GM21717 (cell line): ENCODE measurements around the gene CDCA3.

ENCODE experiments used
- ATAC-seq: cut with Tn5 transposase; IDR thresholded peaks from one replicate; pipeline ENCODE4 v1.9.1; 2021; ENCODE audit warnings: mild to moderate bottlenecking, moderate library complexity; ENCODE audit not compliant: unreplicated experiment

The CDCA3 gene

DNA sequence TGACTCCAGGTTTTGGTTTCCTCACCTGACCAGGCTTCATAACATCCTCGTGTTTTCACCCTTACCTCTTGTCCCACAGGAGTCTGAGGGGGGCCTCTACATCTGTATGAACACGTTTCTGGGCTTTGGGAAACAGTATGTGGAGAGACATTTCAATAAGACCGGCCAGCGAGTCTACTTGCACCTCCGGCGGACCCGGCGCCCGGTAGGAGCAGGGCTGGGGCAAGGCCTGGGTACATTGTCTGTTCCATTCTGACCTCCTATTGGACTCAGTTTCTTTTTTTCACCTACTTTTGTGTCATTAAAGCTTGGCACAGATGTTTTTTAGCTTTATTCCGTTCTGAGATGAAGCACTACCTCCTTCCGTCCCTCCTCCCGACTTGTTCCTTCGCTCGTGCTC, 4.2 kb upstream of the CDCA3 start:
- no peak for ATAC-seq

DNA sequence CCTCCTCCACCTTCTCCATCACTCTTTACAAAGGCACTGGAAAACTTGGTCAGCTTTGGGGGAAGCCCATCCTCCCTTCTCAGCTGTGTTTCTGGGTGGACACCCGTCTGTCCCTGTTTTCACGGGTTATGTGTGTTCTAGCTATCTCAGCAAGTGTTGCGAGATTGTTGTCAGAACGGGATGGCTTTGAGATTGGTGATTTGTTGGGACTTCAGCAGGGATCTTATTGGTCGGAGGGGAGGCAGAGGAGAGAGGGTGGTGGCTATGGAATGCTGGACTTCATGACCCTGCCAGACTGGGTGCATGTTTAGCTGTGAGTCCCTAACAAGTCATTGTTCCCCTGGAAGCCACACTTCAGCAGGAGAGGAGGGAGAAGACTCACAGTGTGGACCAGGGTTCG, 3.0 kb upstream of the CDCA3 start:
- no peak for ATAC-seq

DNA sequence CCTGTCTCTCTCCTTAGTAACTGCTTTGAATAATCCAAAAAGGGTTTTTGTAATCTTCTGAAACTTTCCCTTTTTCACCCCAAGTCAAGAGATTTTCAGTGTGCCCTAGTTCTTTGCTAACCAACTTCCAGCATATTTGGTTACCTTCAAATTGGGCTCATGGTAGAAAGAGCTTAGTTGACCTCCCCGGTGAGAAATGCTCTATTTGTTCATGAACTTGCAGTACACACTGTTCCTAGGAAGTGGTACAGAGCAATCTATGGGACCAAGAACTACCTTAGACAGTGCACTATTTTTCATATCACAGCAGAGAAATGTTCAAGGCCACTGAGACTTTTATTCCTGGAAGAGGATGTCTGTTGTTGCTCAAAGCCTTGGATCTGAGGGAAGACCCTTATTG, 2.5 kb upstream of the CDCA3 start:
- ATAC-seq, result no peak

DNA sequence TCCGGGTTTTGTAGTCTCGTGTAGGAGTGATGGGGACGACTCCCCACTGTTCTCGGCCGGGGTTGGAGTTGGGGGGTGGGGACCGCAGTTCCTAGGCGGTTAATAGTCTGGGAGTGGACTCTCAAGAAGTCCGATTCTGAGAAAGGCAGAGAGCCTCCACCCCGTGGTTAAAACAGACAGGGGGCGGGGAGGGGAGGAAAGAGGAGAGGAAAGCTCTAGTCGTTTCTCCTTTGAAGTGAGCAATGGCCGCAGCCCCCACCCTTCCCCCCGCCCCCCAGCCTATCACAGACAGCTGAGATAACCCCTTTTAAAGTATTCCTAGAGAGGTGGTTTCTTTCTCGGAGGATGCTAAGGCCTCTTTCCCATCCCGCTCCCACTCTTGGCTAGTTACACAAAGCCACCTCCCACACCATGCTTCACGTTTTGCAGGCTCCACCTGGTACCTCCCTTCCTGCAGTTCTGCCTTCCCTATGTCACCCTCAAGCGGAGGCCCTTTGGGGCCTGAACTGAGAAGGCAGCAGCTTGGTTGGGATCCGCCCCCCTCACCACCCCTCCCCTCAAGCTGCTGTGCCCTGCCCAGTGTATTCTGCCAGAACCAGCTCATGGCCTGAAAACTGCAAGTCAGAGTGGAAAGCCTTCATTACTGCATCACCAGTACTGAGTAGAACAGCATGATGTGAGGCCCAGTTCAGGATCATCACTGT, 1.7 kb upstream of the CDCA3 start:
- ATAC-seq, result no peak

DNA sequence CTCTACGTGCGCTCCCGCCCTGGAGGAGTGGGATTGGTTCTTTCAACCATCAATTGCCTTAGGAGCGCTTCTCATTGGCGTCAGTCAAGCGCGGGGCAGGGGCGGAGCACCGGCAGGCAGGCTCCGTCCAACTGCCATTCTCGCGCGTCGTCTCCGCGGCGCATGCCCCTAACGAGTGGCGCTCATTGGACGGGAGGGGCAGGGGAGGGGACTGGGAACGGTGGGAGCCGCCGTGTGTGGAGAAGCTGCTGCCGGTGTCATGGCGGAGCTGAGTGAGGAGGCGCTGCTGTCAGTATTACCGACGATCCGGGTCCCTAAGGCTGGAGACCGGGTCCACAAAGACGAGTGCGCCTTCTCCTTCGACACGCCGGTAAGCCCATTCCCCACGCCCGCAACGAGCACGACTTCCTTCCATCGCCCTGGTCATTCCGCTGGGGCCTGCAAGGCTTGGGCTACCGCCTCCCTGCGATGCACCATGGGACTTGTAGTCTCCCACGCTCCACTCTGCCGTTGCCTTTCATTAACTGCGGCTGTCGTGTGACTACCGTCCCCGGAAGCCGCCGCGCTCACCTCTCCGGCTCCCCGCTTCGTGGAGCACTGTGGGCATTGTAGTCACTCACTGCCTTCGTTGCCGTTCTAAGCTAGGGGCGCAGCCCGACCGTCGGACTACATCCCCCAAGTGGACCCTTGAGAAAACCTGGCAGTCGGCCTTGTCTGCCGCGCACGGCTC, 1.0 kb upstream of the CDCA3 start, which contains the start of gene USP5:
TSS of gene USP5 (plus strand) at position 230 of the 730 bp plus-strand sequence. CDS start at position 260, 30 bp downstream.
- ATAC-seq, result peak; percentile 73

DNA sequence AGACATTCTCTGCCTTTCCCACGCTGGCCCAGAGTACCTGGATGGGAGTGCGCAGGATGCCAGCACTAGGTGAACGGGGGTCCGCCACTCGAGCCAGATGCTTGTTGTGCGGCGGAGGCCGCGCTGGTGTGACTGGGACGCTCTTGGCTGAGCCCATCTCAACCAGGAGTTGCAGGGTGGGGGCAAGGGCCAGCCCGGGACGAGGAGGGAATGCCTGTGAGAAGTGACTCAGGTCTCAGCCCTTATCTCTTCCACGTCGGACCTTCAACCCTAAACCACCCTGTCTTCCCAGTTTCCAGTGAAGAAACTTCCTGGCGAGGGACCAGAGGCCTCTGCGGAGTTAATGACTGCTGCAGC, 312 bp downstream of the CDCA3 start:
- no peak for ATAC-seq

DNA sequence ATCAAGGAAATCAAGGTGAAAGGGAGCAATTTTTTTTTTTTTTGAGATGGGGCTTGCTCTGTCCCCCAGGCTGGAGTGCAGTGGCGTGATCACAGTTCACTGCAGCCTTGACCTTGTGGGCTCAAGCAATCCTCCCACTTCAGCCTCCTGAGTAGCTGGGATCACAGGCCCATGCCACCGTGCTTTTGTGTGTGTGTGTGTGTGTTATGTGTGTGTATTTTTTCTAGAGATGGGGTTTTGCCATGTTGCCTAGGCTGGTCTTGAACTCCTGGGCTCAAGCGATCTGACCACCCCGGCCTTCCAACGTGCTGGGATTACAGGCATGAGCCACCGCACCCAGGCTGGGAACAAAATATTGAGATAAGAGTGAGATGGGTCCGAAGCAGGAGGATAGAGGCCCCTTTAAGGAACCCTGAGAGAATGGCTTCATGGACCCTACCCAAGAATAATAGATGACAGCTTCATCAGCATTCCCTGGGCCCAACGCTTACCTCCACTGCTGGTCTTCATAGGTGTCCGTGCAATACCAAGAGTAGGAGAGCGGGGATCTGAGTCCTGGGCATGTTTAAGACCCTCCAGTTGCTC, 1.0 kb downstream of the CDCA3 start:
- no peak for ATAC-seq

DNA sequence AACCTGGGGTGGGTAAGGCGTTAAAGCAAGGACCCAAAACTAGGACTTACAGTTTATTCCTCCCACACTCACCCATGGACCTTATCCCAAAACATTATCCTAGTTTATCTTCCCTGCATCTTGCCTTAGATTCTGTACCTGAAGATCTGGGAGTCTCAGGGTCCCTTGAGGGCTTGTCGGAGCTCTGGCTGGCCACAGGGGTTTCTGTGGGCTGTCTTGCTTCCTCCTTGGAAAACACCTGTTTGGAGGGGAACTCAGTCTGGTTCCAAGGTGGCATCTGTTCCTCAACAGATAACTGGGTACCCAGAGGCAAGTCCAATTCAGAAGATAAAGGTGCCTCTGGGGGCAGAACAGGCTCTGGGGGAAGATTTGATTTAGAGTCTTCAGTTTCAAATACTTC, 1.7 kb downstream of the CDCA3 start:
- ATAC-seq, result no peak

DNA sequence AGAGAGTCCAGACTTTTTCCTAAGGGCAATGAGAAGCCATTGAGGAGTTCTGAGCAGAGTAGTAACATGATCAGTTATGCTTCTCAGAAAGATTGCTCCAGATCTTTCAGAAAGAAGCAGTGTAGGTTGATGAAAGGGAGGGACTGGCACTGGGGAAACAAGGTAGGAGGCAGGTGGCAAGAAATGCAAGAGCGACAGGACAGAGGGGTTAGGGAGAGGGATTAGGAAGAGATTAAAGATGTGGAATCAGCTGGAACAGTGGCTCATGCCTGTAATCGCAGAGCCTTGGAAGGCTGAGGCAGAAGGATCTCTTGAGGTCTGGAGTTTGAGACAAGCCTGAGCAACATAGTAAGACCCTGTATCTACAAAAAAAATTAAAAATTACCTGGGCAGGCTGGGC, 3.4 kb downstream of the CDCA3 start:
- no peak for ATAC-seq

DNA sequence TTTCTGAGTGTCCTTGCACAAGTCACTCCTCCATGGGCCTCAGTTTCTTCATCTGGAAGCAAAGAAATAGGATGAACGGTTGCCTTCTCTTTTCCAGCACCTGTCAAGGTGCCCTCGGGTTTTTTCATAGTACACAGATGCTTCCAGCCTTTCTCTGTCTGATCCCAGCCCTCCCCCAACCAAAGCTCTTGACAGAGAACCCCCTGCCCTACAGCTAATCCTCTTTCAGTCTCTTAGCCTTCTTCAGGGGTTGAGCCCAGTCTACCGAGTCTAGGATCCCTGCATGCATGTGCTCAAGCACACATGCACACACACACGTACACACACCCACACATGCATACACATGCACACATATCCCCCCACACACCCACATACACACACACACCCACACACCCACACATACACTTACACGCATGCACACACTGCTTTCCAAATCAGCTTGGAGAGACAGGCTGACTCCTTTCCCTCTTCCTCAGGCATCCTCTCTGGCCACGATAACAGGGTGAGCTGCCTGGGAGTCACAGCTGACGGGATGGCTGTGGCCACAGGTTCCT, 4.7 kb downstream of the CDCA3 start:
- no peak for ATAC-seq

DNA sequence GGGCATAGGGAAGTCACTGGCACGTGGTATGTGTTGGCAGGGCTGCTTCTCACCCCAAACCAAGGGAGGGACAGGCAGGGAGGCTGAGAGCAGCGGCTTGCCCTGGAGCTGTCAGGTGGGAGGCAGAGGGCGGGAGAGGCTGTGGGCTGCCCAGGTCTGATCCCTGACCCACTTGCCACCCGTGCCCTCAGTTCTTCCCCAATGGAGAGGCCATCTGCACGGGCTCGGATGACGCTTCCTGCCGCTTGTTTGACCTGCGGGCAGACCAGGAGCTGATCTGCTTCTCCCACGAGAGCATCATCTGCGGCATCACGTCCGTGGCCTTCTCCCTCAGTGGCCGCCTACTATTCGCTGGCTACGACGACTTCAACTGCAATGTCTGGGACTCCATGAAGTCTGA, 5.7 kb downstream of the CDCA3 start:
- ATAC-seq, result no peak

DNA sequence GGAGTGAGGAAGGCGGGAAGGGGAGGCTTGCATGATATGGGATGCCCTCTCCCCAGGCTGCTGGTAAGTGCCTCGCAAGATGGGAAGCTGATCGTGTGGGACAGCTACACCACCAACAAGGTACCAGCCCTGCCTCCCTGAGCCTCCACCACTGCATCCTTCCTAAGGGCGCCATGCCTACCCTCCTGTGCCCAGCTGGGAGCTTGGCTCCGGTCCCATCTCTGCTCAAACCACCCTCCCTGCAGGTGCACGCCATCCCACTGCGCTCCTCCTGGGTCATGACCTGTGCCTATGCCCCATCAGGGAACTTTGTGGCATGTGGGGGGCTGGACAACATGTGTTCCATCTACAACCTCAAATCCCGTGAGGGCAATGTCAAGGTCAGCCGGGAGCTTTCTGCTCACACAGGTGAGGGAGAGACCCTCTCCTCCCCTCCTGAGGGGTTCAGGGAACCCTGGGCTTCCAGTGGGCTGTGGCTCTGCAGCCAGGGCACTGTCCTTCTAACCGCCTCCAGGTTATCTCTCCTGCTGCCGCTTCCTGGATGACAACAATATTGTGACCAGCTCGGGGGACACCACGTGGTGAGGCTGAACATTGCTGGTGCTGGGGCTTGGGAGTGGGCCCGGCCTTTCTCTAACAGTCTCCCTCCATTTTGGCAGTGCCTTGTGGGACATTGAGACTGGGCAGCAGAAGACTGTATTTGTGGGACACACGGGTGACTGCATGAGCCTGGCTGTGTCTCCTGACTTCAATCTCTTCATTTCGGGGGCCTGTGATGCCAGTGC, 7.8 kb downstream of the CDCA3 start:
- no peak for ATAC-seq

DNA sequence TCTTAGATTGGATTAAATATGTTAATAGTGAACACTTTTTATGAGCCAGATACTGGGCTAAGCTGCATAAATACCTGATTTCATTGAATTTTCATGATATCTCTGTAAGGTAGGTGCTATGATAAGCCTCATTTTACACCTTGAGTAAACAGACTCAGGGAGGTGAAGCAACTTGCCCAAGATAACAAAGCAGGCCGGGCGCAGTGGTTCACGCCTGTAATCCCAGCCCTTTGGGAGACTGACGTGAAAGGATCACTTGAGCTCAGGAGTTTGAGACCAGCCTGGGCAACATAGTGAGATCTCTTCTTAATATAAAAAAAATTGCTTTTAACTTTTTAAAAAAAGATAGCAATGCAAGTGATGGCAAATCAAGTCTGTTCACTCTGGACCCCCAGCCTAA, 9.0 kb downstream of the CDCA3 start:
- no peak for ATAC-seq

DNA sequence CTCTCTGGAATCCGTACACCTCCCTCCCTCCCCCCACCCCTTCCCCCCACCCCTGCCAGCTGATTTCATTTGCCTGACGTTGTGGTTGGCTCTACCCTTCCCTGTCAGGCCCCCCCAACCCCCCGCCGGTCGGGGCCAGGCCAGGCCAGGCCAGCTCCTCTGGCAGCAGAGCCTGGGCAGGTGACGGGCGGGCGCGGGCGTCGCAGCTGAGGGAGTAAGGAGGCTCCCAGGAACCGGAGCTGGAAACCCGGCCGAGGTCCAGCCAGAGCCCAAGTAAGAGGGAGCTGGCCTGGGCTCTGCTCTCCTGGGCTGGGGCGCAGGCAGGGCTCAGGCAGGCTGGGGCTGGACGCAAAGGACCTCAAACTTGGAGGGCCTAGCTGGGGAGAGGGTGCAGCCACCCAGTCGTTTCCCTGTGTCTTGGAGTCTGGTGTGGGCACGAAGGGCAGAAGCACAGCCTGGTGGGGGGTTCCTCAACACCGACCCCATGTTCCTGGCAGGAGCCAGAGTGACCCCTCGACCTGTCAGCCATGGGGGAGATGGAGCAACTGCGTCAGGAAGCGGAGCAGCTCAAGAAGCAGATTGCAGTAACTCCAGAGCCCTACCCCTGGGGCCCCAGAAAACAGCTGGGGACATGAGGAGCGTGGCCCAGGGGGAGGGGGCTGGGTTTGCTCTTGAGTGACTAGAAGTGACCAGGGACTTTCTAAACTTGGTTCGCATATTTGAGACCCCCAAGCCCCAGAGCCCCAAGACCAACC, 10.1 kb downstream of the CDCA3 start, which contains the start of gene GNB3:
TSS of gene GNB3 (plus strand) at position 165 of the 755 bp plus-strand sequence. CDS start at position 528, 363 bp downstream.
- no peak for ATAC-seq

DNA sequence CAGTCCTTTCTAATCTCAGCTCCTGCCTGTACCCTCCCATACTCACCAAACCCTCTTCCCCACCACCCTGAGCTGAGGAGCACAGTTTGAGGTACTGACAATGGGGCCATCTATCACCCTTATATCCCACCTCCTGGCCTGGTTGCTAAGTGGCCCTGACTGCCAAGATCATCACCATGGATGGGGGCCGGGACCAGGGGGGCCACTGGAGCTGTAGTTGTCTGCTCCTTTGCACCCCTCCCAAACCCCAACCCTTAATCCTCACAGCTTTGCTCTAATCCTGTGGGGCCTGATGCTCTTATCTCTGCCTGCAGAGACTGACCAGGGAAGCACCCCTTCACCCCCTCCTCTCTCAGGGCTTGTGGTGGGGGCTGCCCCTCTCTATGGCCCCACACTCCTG, 10.8 kb downstream of the CDCA3 start:
- ATAC-seq, result no peak

DNA sequence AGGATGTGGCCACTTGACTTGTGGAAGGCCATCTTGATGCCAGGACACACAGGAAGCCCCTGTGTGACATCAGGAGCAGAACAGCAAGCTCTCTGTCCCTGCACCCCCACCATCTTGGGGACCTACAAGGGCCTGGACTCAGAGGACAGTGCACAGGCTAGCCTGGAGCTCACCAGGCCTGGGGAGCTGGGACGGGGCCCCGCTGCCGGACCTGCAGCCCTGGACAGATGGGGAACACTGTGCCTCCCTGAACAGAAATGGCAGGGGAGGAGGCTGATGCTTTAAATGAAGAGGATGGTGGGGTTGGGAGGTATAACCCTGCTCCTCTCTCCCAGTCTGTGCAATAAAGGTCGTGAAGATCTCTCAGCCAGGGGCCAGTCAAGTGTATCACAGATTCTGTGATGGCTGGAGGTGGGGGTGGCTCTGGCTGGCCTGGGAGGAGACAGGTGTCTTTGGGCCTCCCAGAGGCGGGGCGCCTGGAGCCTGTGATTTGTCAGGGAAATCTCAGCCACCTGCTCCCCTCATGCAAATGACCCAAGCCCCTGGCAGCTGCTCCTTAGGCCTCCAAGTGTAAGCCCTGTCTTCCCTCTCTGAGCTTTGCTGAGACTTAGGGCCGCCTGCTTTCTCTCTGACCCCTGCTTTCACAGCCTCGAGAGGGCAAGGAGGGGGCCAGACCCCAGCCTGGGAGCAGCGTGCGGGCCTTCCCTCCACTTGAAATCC, 11.4 kb downstream of the CDCA3 start:
- ATAC-seq, result peak; percentile 70

DNA sequence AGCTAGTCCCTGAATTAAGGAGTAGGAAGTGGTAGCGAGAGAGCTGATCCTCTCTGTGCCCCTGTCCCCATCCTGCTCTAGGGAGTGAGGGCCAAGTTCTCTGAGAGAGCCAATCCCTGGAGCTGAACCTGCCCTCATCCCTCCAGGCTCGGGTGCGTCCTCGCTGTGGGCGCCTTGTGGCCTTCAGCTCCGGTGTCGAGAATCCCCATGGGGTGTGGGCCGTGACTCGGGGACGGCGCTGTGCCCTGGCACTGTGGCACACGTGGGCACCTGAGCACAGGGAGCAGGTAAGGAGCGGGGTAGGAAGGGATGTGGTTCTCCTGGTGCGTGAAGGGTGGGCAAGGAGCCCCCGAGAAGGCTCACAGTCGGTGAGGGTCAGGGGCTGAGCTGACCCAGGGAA, 12.2 kb downstream of the CDCA3 start:
- ATAC-seq, result no peak

DNA sequence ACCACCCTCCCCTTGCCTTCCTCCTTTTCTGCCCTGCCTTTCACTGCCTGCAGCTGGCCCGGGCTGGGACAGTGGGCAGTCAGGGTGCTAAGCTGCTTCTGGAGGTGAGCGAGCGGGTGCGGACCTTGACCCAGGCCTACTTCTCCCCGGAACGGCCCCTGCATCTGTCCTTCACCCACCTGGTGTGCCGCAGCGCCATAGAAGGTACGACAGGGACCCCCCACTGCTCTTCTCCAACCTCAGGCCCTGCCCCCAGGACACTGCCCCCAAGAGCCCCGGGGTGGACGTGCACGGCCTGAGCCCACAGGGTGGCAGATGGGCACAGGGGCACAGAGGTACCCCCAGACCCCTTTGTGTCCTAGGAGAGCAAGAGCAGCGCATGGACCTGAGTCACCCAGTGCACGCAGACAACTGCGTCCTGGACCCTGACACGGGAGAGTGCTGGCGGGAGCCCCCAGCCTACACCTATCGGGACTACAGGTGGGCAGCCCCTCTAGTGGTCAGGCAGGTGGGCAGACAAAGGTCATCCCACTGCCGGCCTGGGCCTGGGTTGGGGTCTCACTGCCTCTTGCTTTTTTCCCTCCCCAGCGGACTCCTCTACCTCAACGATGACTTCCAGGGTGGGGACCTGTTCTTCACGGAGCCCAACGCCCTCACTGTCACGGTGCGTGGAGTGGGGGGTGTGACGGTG, 13.6 kb downstream of the CDCA3 start:
- ATAC-seq, result no peak

DNA sequence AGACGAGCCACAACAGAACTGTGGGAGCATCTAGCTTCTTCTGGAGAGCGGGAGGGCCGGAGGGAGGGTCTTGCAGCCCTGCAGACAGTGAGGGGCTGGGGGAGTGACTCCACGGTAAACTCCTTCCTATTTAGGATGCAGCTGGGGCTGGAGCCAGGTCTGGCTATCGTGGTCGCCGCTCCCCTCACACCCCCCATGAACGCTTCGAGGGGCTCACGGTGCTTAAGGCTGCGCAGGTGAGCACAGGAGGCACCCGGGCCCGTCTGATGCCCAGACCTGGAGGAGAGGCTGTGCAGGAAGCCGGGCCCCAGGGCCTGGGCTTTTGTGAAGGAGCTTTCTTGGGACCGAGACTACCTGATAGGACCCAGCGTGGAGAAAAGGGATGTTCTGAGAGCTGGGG, 14.2 kb downstream of the CDCA3 start:
- no peak for ATAC-seq
